NCI-H2196 treated with DMSO at 0.1 percent for 48 hours (cell line): ENCODE data around the gene AQR.
A peak's percentile ranks its signal among the peaks of the same experiment; 100 is the strongest.
"Not testable (repeated sequence)": the region's sequence is repeated elsewhere in the genome, so short reads cannot be mapped to it uniquely, and the experiment has no call there.

ENCODE experiments used
- DNase-seq: peaks from one replicate; lab custom pipeline; 2025; ENCODE audit not compliant: unreplicated experiment; lab: John Stamatoyannopoulos, UW

AQR gene

GRCh38 chr15:34969340-34970097 is at the start of gene AQR:
Gene AQR (minus strand): TSS chr15:34969742. CDS start chr15:34969613, 129 bp downstream.
- DNase-seq = peak; percentile 66

- DNase-seq = no peak
These were observed 44.7 kb upstream of the AQR start for GRCh38 chr15:35014241-35014640.

- DNase-seq = no peak
These were observed 43.8 kb upstream of the AQR start for GRCh38 chr15:35013370-35013769.

GRCh38 chr15:35007397-35007796 is 37.9 kb upstream of the AQR start:
- no peak for DNase-seq

DNA sequence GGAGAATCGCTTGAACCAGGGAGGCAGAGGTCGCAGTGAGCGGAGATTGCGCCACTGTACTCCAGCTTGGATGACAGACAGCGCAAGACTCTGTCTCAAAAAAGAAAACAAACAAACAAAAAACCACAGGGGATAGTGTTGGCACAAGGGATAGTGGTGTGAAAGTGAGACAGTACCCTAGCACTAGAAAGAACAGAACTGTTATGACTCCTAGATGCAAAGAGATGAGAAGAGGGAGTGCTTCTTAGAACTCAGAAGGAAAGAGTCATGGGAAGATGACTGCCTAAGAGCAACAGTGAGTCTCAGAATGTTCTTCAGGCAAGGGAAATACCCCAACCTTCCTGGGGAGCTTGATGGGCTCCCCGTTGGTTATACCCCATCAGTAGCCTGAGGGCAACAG is 36.4 kb upstream of the AQR start:
- DNase-seq = no peak

- no peak for DNase-seq
These were observed 34.4 kb upstream of the AQR start for GRCh38 chr15:35003928-35004327.

DNA sequence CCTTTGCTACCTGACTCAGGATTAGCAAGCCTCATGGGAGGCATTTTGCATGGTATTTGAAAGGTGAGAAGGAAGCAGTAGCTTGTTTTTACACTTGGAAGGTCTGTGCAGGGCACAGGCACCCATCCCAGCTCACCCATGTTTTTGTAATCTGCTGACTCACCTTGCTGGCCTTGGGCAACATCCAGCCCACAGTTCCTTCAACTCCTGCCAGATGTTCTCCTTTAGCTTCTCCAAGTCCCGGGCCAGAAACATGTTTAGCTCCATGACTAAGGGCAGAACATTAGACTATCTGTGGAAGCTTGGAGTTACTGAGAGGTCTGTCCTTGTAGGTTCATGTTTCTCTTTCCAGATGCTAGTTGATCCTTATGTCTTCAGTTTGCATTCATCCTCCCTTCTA is 31.0 kb upstream of the AQR start:
- DNase-seq = no peak

DNA sequence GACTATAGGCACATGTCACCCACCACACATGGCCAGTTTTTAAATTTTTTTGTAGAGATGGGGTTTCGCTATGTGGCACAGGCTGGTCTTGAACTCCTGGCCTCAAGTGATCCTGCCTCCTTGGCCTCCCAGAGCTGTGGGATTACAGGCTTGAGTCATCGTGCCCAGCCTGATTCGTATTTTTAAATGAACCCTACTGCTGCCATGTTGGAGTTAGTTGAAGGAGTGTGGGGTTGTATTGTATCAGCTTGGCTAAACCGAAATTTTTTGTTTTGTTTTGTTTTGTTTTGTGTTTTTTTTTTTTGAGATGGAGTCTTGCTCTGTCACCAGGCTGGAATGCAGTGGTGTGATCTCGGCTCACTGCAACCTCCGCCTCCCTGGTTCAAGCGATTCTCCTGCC is 30.4 kb upstream of the AQR start:
- no peak for DNase-seq

GRCh38 chr15:34994925-34995324 is 25.4 kb upstream of the AQR start:
- DNase-seq = no peak

DNA sequence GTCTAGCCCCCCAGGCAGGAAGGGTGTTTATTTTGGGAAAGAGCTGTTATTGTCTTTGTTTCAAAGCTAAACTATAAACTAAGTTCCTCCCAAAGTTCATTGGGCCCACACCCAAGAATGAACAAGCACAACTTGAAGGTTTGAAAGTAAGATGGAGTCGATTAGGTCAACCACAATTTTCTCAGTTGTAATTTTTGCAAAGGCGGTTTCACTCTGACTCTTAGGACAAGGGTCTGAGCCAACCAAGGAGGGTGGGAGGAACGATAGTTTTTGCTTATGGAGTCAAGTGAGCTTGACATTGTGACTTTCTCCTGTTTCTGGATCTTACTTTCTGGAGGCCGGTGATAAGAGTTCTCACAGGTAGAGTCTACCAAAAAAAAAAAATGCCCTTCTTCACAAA is 24.3 kb upstream of the AQR start:
- no peak for DNase-seq

DNA sequence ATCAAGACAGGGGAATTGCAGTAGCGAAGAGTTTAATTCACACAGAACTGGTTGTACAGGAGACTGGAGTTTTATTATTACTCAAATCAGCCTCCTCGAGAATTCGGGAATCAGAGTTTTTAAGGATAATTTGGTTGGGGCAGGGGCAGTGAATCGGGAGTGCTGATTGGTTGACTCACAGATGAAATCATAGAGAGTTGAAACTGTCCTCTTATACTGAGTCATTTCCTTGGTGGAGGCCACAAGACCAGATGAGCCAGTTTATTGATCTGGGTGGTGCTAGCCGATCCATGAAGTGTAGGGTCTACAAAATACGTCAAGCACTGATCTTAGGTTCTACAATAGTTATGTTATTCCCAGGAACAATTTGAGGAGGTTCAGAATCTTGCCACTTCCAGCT is 23.9 kb upstream of the AQR start:
- DNase-seq = no peak

DNA sequence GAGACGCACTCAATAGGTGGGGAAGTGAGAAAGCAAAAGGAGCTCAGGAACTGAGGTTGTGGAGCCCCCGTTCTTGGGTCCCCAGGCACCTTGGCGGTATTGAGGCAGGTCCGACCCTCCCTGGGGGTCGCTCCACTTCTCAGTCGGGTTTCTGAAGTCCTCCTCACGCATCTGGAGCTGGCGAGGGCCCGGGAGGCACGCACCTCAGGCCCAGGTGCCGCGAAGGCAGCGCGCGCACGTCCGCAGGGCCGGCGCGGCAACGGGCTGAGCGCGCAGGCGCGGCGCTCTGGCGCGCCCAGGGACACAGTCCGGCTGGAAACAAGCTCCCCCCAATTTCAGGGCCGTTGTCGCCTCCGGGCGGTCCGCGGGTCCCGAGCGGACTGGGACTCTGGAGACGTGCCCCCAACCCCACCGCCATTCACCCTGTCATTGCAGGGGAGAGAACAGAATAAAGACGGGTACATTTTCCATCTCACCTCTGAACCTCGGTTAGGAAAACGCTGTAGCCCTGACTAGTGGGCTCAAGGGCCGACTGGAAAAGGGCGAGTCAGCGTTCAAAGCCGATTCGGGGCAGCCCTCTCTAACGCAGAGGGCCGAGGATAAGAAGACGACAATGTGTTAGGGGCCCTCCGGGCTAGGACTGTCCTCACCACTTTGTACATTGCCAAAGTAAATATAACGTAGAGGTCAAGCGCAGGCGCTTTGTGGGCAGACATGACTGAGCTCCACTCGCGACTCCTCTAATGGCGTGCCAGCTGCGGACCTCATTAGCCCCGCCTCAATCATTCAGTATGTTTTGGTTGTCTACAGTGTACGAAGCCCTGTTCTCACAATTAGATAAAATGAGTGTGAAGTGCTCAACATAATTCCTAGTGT is 18.7 kb upstream of the AQR start, which contains the start of gene ZNF770:
TSS of gene ZNF770 (minus strand) at position 261 of the 876 bp plus-strand sequence. CDS start 4,853 bp downstream, outside the sequence.
- peak; percentile 28 for DNase-seq

DNA sequence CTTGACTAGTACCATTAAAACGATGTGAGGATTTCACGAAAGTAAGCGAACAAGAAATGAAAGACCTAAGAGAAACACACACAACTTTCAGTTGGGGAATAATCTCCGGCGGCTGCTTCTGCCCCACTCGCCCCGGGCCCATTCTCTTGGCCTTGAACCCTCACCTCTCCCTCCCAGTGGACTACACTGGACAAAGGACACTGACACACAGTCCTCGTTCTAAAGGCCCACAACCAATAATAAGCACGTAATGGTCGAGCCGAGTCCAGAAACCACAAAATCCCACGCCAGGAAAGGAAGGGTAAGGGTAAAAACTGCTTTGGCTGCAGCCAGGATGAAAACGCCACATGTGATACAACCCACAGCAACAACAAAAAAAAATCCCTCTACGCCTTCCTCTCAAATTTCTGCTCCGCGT is 18.1 kb upstream of the AQR start:
- no peak for DNase-seq

- no peak for DNase-seq
These were observed 17.4 kb upstream of the AQR start for GRCh38 chr15:34986771-34987480.

DNA sequence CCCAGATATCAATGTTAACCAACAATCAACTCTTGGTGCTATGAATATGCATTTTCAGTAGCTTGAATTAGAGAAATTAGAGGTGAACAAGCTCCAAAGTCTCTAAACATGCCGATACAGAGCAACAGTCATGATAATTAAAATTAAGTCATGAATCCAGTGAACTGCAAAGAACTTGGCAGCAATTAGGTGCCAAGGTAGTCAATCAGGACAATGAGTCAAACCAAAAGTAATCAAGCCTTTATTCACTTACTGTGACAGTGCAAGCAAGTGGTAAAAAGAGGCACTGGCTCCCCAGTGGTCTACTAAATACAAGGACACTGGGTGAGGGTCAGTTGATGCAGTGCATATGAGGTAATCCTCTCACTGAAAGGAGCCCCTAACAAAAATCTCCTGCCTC is 16.8 kb upstream of the AQR start:
- DNase-seq = no peak

DNA sequence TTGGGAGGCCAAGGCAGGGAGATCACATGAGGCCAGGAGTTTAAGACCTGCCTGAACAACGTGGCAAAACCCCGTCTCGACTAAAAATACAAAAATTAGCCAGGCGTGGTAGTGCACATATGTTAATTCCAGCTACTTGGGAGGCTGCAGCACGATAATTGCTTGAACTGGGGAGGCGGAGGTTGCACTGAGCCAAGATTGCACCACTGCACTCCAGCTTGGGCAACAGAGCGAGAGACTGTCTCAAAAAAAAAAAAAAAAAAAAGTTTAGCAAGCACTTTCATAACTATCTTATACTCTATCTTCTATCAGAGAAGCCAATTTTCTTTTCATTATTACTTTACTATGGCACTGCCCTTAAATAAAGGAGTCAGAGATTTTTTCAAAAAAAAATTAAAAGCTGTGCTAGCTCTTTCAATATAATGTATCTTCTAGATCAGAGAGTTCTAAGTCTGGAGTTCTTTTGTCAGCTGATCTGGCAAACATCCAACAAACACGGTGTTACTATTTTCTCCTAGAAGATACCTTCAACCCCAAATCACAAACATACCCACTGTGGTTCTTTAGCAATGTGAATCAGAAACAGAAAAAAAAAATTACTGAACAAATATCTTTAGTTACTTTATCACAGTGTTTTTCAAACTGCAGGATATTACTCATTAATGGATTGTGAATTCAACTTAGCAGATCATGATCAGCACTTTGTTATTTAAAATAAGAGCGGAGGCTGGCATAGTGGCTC is 15.5 kb upstream of the AQR start:
- DNase-seq = no peak

DNA sequence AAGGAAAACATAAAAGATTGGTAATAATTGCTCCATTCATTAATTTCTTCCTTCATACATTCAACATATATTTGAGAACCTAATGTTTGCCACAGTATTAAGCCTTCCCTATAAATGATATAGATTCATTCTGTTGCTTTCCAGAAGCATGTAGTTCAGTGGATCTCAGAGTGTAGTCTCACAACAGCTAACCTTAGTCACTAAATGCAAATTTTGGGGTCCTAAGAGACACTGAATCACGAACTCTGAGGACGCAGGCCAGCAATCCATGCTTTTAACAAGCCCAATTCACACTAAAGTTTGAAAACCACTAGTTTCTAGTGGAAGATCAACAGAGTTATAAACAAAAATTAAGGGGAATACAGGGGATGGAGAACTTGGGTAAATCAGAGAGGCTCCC is 7.2 kb upstream of the AQR start:
- no peak for DNase-seq

GRCh38 chr15:34976073-34976472 is 6.5 kb upstream of the AQR start:
- DNase-seq = no peak

GRCh38 chr15:34973512-34973911 is 4.0 kb upstream of the AQR start:
- DNase-seq = no peak

- DNase-seq = not testable (repeated sequence)
These were observed 629 bp upstream of the AQR start for GRCh38 chr15:34970098-34970643.

GRCh38 chr15:34964277-34964676 is 5.3 kb downstream of the AQR start:
- DNase-seq = no peak
